Measurements from ENCODE around the gene ADAMTS17.

DNA sequence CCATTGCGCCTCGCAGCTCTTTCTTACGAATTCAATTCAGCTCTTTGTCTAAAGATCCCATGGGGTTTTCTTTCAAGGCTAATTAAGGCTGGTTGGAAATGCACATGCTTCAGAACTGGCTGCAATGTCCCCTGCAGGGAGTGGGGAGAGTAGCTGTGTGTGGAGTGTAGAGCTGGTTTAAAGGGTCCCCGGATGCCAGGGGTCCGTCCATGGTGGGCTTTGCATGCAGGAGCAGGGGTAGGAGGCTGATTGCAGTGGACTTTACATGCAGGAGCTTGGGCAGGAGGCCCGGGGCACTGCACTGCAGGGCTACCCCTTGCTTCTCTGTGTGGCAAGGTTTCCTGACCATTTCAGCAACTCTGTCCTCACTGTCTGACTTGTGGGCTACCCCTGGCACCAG, 346.9 kb downstream of the ADAMTS17 start:
- TF ChIP-seq CTCF (IDR thresholded peaks at IDR 0.05; ENCODE audit: borderline replicate concordance, extremely low read depth, low read length, poor library complexity, severe bottlenecking) (no peak), EZH2 (IDR thresholded peaks at IDR 0.05; ENCODE audit: borderline replicate concordance, low read depth, low read length, severe bottlenecking) (no peak)
